Uterus (tissue), 2 donors: ENCODE measurements around the gene TMEM247.

Source experiments
- POLR2A ChIP-seq, 2 donors: fragments of 450-650 bp; IDR thresholded peaks; one replicate each; pipeline ENCODE4 v1.6.1; 2016; ENCODE audit warnings: antibody characterized with exemption in 2 of 2, mild to moderate bottlenecking in 1 of 2, moderate library complexity in 1 of 2
- TF ChIP-seq, protein P1 (sequence below), 4 experiments: fragments of 200-600 bp in 2 of 4; fragments of 450-650 bp in 2 of 4; sonication (generic) in 2 of 4; IDR thresholded peaks; one replicate each; pipeline ENCODE4 v1.5.1; 2016 to 2019; ENCODE audit warnings: antibody characterized with exemption in 4 of 4, mild to moderate bottlenecking in 2 of 4, moderate library complexity in 1 of 4

DNA sequence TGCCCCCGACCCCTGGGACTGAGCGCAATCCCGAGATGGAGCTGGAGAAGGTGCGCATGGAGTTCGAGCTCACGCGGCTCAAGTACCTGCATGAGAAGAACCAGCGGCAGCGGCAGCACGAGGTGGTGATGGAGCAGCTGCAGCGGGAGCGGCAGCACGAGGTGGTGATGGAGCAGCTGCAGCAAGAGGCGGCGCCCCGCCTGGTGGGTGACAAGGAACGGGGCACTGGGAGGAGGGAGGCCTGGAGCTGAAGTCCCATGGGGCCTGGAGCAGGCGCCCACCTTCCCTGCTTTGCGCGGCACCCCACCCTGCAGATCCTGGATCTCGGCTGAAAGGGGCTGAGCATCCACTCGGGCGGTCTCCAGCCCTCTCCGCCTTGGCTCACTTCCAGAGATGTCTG, 1.2 kb downstream of the TMEM247 start:
- TF ChIP-seq, protein P1, sequence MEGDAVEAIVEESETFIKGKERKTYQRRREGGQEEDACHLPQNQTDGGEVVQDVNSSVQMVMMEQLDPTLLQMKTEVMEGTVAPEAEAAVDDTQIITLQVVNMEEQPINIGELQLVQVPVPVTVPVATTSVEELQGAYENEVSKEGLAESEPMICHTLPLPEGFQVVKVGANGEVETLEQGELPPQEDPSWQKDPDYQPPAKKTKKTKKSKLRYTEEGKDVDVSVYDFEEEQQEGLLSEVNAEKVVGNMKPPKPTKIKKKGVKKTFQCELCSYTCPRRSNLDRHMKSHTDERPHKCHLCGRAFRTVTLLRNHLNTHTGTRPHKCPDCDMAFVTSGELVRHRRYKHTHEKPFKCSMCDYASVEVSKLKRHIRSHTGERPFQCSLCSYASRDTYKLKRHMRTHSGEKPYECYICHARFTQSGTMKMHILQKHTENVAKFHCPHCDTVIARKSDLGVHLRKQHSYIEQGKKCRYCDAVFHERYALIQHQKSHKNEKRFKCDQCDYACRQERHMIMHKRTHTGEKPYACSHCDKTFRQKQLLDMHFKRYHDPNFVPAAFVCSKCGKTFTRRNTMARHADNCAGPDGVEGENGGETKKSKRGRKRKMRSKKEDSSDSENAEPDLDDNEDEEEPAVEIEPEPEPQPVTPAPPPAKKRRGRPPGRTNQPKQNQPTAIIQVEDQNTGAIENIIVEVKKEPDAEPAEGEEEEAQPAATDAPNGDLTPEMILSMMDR (IDR thresholded peaks at IDR 0.05), result no peak
- TF ChIP-seq POLR2A (IDR thresholded peaks at IDR 0.05), result no peak
